ENCODE measurements around the gene CDK11B.
A peak's percentile ranks its signal among the peaks of the same experiment; 100 is the strongest.
"Not testable (repeated sequence)": the region's sequence is repeated elsewhere in the genome, so short reads cannot be mapped to it uniquely, and the experiment has no call there.

The CDK11B gene

GRCh38 chr1:1640081-1640480, 18.7 kb downstream of the CDK11B start:
- H3K4me1 Mint-ChIP-seq (ENCODE audit: low read depth); H3K9me3 Mint-ChIP-seq (ENCODE audit: low read depth); H3K36me3 Mint-ChIP-seq; H3K4me3 Mint-ChIP-seq; H3K27me3 Mint-ChIP-seq; H3K27ac Mint-ChIP-seq: not testable (repeated sequence)

DNA sequence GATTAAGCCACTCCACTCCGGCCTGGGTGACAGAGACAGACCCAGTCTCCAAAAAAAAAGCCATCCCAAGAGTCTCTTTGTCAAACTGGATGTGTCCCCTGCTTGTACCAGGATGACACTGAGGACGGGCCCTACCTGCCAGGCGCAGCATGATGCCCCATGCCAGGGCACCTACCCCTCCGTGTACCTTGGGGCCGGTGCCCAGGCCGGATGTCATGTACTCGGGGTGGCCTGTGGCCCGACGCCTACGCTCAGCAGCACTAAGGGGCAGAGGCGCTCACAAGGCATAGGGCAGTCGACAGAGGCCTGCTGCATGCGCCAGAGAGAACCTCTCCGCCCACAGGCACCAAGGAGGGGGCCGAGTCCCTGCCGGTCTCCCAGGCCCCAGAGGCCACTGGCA, 19.4 kb downstream of the CDK11B start:
- H3K27ac Mint-ChIP-seq; H3K36me3 Mint-ChIP-seq; H3K4me1 Mint-ChIP-seq (ENCODE audit: low read depth); H3K4me3 Mint-ChIP-seq; H3K9me3 Mint-ChIP-seq (ENCODE audit: low read depth); H3K27me3 Mint-ChIP-seq: not testable (repeated sequence)

GRCh38 chr1:1638528-1638927, 20.3 kb downstream of the CDK11B start:
- not testable (repeated sequence) for H3K4me1 Mint-ChIP-seq (ENCODE audit: low read depth); H3K27ac Mint-ChIP-seq; H3K4me3 Mint-ChIP-seq; H3K36me3 Mint-ChIP-seq; H3K9me3 Mint-ChIP-seq (ENCODE audit: low read depth); H3K27me3 Mint-ChIP-seq

DNA sequence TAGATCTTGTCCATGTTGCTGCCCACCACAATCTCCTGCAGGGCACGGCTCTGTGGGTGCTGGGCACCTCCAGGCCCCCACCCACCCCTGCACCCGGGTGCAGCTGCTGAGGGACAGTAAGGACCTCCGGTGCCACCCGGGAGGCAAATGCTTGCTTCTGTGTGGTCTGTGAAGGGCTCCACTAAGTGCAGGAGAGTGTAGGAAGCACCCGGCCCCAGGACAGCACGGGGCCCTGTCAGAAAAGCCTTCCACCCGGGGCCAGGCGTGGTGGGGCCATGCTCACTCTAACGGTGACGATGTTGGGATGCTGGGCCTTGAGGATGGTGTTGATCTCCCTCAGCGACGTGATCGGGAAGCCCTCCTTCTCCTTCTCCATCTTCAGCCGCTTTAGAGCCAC, 21.3 kb downstream of the CDK11B start:
- not testable (repeated sequence) for H3K27ac Mint-ChIP-seq; H3K9me3 Mint-ChIP-seq (ENCODE audit: low read depth); H3K4me1 Mint-ChIP-seq (ENCODE audit: low read depth); H3K36me3 Mint-ChIP-seq; H3K4me3 Mint-ChIP-seq; H3K27me3 Mint-ChIP-seq

DNA sequence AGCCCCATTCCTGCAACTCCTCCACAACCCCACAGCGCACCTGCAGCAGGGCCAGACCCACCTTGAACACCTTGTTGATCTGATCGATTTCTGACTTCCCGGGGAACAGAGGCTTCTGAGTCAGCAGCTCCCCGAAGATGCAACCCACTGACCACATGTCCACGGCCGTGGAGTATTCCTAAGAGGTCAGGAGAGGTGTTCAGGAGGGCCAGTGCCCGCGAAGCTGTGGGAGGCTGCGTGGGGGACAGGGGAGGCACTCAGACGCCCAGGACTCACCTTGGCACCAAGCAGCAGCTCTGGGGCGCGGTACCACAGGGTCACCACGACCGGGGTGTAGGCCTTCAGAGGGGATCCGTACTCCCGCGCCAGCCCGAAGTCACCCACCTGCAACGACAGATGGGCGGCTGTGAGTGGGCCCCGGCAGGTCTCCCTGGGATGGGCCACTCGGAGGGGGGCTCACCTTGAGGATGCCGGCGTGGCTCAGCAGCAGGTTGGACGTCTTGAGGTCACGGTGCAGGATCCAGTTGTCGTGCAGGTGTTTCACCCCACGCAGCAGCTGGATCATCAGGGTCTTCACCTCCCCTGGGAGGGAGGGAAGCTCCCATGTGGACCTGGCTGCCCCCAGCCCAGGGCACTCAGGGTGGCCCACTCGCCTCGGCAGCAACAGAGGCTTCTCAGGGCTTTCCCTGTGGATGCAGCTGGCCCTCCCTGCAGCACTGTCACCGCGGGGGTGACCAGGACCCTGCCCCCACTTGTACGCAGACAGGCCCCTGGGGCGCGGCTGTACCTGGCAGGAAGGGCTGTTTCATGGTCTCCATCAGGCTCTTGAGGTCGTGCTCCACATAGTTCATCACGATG, 22.0 kb downstream of the CDK11B start:
- not testable (repeated sequence) for H3K4me1 Mint-ChIP-seq (ENCODE audit: low read depth); H3K27me3 Mint-ChIP-seq; H3K36me3 Mint-ChIP-seq; H3K27ac Mint-ChIP-seq; H3K9me3 Mint-ChIP-seq (ENCODE audit: low read depth); H3K4me3 Mint-ChIP-seq

DNA sequence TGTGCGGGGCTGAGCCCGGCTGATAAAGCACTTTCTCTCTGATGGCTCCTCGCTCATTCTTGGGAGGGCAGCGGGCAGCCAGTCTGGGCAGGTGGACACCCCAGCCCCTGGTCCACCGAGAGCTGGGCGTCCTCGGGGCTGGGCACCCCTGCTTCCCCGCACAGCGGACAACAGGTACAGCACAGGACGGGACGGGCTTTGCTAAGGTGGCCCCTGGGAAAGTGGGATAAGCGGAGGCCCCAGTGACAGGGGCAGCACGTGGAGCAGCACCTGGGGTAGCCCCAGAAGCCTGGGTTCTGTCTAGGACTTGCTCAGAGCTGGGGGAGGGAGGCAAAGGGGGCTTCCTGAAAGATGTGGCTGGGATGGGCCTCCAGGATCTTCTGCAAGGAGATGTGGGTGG, 24.2 kb downstream of the CDK11B start:
- not testable (repeated sequence) for H3K4me3 Mint-ChIP-seq; H3K9me3 Mint-ChIP-seq (ENCODE audit: low read depth); H3K27ac Mint-ChIP-seq; H3K4me1 Mint-ChIP-seq (ENCODE audit: low read depth); H3K27me3 Mint-ChIP-seq; H3K36me3 Mint-ChIP-seq

- not testable (repeated sequence) for H3K9me3 Mint-ChIP-seq (ENCODE audit: low read depth); H3K27ac Mint-ChIP-seq; H3K36me3 Mint-ChIP-seq; H3K4me1 Mint-ChIP-seq (ENCODE audit: low read depth); H3K4me3 Mint-ChIP-seq; H3K27me3 Mint-ChIP-seq
Observed at GRCh38 chr1:1633409-1633808, 25.4 kb downstream of the CDK11B start.

- H3K4me1 Mint-ChIP-seq (ENCODE audit: low read depth), result peaks cover 4% of the 10 kb centered on the region
- peak within 1 kb of the TSS; percentile 72 for H3K4me3 Mint-ChIP-seq
- H3K36me3 Mint-ChIP-seq, result no peaks in the 10 kb centered on the region
- H3K27ac Mint-ChIP-seq, result no peak within 1 kb of the TSS
- no peaks in the 10 kb centered on the region for H3K9me3 Mint-ChIP-seq (ENCODE audit: low read depth)
- no peaks in the 10 kb centered on the region for H3K27me3 Mint-ChIP-seq
Observed at GRCh38 chr1:1631782-1632420, 26.9 kb downstream of the CDK11B start, which contains the start of gene MMP23B. MMP23B (plus strand) TSS chr1:1632173; CDS start chr1:1632219, 46 bp downstream.

- Mint-ChIP-seq H3K27me3 (no peaks in the 10 kb centered on the region), H3K4me1 (ENCODE audit: low read depth) (peaks cover 4% of the 10 kb centered on the region), H3K36me3 (no peaks in the 10 kb centered on the region), H3K27ac (no peak overlapping the region), H3K4me3 (peak overlapping the region; percentile 72), H3K9me3 (ENCODE audit: low read depth) (no peaks in the 10 kb centered on the region)
Observed at GRCh38 chr1:1630965-1631781, 27.6 kb downstream of the CDK11B start.

GRCh38 chr1:1630191-1630964, 28.4 kb downstream of the CDK11B start:
- Mint-ChIP-seq H3K4me3 (peak overlapping the region; percentile 89), H3K27ac (peak overlapping the region; percentile 91), H3K9me3 (ENCODE audit: low read depth) (no peaks in the 10 kb centered on the region)

GRCh38 chr1:1629430-1630190, 29.2 kb downstream of the CDK11B start:
- peak overlapping the region; percentile 57 for H3K4me3 Mint-ChIP-seq
- no peak overlapping the region for H3K27ac Mint-ChIP-seq
- H3K9me3 Mint-ChIP-seq (ENCODE audit: low read depth), result no peaks in the 10 kb centered on the region
- H3K4me1 Mint-ChIP-seq (ENCODE audit: low read depth), result peaks cover 4% of the 10 kb centered on the region
- H3K36me3 Mint-ChIP-seq, result no peaks in the 10 kb centered on the region
- no peaks in the 10 kb centered on the region for H3K27me3 Mint-ChIP-seq

More at GRCh38 chr1:1630191-1630964, 28.4 kb downstream of the CDK11B start:
- Mint-ChIP-seq H3K4me1 (ENCODE audit: low read depth) (peaks cover 4% of the 10 kb centered on the region), H3K36me3 (no peaks in the 10 kb centered on the region), H3K27me3 (no peaks in the 10 kb centered on the region)

GRCh38 chr1:1628754-1629429, 29.9 kb downstream of the CDK11B start:
- Mint-ChIP-seq H3K9me3 (ENCODE audit: low read depth) (no peaks in the 10 kb centered on the region), H3K36me3 (no peaks in the 10 kb centered on the region), H3K4me1 (ENCODE audit: low read depth) (peaks cover 4% of the 10 kb centered on the region), H3K27me3 (no peaks in the 10 kb centered on the region), H3K4me3 (peak overlapping the region; percentile 30), H3K27ac (no peak overlapping the region)

DNA sequence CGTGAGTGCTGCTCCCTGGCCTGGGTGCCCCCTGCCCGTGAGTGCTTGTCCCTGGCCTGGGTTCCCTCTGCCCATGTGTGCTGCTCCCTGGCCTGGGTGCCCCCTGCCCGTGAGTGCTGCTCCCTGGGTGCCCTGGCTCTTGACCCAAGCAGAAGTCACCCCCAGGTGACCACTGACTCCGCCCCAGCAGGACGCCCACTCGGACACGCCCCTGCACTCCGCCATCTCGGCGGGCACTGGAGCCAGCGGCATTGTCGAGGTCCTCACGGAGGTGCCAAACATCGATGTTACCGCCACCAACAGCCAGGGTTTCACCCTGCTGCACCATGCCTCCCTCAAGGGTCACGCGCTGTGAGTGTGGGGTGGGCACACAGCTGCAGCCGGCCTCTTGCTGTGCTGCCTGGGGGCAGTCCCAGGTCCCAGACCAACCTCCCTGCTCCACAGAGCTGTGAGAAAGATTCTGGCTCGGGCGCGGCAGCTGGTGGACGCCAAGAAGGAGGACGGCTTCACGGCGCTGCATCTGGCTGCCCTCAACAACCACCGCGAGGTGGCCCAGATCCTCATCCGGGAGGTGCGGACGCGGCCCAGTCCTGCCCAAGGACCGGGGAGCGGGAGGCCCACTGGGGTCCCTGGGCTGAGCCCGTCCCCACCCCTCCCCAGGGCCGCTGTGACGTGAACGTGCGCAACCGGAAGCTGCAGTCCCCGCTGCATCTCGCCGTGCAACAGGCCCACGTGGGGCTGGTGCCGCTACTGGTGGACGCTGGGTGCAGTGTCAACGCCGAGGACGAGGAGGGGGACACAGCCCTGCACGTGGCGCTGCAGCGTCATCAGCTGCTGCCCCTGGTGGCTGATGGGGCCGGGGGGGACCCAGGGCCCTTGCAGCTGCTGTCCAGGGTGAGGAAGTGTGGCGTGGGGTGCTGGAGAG, 30.7 kb downstream of the CDK11B start:
- H3K36me3 Mint-ChIP-seq, result no peaks in the 10 kb centered on the region
- H3K4me3 Mint-ChIP-seq, result no peak overlapping the region
- H3K27ac Mint-ChIP-seq, result no peak overlapping the region
- no peaks in the 10 kb centered on the region for H3K27me3 Mint-ChIP-seq
- no peaks in the 10 kb centered on the region for H3K9me3 Mint-ChIP-seq (ENCODE audit: low read depth)
- H3K4me1 Mint-ChIP-seq (ENCODE audit: low read depth), result peaks cover 4% of the 10 kb centered on the region
